Stimulated activated CD8-positive, alpha-beta memory T cell treated with anti-CD3 and anti-CD28 coated beads, Interleukin-7, amount 100 ng/mL, for 48 hours (primary cell): Measurements from ENCODE around the gene CNTN1.

Experiments
- DNase-seq, 2 donors: peaks; one replicate each; pipeline ENCODE4 v3.0.0-alpha.2; 2020; ENCODE audit warnings: low read depth in 1 of 2; ENCODE audit errors: extremely low read depth in 1 of 2

CNTN1 gene

DNA sequence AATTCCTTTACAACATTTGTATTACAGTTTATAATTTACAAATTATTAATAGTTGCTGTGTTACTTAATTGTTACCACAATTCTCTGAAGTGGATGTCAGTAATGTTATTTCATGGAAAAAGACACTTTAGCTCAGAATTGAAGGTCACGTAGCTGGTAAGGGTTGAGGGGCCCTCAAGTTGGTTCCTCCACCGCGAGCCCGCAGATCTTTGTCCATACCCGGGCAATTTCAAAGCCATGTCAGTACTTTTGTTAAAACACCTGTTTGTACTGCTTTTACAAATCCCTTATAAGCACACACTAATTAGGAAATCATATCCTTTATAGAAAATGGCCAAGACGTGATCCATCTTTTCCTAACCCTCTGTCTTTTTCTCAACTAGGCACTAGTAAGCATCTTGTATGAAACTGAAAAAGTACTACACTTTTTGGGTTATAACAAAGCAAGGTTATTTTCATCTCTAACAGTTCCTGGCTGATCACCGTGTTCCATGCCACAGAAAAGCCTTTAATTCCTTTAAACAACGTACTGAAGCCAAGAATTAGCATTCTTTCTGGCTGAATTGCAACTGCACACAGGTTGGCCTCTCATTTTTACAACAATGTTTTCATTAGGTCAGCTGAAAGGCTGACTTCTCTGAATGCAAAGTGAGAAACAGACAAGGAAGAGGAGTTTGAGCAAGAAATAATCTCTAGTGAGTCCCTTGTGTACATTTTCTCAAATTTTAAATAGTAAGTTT, 76.1 kb downstream of the CNTN1 start:
- no peak for DNase-seq

DNA sequence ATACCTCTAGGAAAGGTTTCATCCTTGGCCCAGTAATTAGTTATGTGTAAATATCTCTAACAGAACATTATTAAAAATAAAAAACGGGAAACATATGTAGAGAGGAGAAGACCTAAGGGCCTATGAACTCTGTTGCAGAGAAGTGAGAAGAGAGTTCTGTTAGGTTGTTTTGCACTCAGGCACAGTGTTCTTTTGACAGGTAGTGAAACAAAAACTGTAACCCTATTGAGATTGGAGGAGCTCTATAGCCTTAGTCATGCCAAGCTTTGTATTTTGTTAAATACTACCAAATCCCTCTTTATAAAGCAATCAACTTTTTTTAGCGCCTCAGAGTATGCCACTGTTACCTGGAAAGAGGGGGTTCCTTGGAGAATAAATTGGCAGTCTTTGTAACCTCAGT, 77.6 kb downstream of the CNTN1 start:
- no peak for DNase-seq

DNA sequence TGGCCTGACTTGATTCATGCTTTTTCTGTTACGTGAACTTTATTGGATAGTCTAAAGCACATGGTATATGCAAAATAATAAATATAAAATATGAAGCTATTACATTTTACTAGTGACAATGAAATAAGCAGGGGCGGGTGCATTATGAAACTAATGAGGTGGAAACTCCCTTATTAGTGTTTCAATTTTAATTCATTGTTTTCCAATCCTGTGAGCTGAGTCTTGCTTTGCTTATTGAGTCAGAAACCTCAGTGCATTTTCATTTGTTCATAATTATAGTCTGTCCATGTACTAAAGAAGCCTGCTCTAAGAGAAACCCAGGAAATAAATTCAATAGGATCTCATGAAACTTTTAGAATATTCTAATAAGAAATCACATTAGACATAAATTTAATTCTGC, 78.5 kb downstream of the CNTN1 start:
- DNase-seq: no peak

DNA sequence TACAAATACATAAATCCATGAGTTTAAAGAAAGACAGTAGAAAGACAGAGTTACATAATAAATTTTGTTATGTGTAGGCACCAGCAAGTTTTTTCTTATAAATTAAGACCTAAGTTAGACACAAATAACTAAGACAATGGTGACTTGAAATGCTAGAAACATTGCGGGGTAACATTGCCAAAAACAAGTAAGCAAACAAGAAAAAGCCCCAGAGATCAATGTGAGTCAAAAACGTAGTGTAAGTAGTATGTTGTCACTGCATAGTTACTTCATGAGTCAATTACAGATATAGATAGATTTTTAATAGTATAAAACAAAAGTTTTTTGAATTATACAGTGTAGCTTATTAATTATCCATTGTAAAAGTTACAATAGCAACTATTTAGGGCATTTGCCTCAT, 83.4 kb downstream of the CNTN1 start:
- no peak for DNase-seq

DNA sequence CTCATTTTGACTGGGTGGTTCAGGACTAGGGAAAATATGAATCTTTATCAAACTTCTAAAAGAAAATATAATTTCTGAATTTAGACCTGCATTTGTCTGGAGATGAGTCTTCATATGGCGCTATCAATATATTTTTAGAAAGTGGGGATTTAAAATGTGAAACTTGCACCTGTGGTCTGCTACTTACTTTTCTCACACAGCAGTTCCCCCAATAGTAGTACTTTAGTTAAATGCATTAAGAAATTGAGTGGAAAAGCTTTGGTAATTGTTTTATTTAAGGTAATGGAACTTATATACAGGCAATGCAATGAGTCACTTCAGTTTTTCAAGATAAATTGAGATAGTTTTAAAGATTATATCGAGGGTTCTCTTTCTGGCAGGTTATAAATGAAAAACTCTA, 91.9 kb downstream of the CNTN1 start:
- no peak for DNase-seq

DNA sequence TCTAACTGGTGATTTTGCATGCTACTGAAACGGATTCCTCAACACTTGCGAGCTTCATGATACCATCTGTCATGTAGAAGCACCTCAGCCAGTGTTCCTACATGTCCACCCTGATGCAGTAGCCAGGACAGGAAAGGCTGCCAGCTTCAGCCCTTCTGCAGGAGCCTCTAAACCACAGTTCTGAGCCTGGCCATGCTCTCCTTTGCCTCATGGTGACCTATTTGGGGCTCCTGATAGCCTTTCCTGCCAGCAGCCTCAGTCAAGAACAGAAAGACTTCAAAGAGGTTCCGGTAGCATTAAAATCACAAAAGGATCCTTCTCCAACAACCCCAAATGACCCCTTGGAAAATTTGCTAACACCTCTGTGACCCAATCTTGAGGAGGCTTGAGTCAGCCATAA, 96.0 kb downstream of the CNTN1 start:
- DNase-seq: no peak

DNA sequence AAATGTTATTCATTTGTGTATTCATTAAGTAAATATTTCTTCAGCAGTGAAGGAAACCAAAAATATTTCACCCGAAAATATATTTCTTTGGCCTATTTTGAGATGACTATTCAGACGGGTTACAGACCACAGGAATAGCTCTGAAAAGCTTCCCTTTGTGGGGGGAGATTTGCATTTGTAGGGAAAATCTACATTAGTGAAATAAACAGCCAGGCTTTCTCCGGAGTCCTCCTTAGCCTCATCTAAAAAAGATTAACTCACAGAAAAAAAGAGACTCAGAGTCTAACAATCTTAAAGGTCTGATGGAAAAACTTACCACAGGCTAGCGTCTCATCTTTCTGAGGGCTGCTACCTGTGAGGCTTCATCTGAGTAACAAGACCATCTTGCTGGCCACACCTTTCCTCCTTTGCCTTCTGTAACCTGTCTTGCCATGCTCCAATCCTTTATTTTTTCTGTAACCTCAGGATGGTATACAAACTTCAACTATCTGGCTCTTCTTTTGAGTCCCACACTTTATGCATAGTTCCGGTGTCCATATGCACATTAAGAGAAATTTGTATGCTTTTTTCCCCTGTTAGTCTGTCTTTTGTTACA, 100.7 kb downstream of the CNTN1 start:
- DNase-seq: no peak

DNA sequence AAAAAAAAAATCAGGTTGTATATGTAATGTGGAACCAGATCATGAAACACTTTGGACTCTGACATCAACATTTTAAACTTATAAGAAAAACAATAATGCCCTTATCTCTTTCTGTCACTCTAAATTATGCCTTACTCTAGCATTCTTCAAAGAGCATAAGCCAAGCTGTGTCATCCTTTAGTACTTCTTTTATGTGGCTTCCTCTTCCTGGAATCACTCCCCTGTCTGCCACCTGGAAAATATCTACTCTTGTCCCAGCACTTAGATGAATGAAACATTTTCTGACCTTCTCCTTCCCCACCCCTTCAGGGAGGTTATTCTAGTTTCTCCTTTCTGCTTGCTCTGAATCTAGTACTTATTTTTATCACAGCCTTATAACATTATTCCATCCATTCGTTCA, 101.2 kb downstream of the CNTN1 start:
- DNase-seq: no peak

DNA sequence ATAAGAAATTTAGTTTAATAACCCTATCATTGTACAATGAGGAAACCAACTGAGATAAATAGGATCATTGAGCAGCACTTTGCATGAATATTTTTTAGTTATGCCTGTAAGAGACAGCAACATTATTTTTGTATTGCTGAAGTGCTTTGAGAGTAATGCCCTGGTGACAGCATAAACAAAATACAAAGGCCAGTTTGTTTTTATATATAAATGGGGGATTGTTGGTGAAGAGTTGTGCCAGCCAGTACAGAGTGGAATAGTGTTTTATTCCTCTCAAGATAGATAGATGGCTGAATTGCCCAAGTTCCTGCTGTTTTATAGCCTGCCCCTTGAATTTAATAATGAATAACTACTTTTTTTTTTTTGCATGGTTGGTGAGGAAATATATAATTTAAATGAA, 101.8 kb downstream of the CNTN1 start:
- no peak for DNase-seq

DNA sequence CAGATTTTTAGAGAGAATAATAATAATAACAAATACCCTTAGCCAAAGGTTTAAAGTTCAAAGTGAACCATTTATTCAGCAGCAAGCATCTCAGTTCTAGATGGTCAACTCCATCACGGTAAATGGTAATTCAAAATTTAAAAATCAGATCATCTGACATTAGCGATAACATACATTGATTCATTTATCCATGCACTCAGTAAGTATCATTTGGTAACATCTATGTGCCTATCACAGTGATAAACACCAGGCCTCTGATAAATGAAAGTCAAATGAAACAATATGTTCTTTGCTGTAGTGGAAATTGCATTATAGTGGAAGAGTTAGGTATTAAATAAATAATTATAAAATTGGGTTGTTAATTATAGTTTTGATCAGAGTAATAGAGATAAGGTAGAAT, 108.8 kb downstream of the CNTN1 start:
- DNase-seq: no peak

DNA sequence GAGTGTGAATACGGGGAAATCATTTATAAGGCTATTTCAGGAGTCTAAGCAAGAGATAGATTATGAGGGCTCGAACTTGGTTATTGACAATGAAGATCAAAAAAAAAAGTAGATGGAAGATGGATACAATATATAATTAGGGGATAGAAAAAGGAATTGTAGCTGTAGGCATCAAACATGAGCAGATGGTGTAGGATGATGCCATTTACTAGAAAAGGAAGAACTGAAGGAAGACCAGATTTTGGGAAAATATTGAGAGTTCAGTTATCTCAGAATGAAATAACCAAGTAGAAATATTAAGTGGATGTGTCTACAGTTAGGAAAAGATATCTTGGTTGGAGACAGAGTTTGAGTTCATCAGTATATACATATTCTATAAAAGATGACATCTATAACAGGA, 109.6 kb downstream of the CNTN1 start:
- DNase-seq: no peak

DNA sequence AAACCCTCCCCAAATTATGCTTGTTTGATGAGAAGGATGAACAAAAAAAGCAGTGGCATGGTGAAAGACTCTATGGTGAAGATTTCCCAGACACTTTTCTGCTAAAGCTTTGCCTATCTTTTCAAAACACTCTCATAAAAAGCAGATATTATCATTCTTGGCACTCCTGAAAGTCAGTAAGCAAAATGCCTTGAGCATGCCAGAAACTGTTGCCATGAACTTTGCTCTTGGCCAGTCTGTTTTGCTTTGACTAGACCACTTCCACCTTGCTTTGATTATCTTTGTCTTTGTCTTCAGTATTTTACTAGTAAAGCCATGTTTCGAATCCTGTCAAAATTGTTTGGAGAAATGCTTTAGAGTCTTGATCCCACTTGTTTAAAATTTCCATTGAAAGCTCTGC, 110.4 kb downstream of the CNTN1 start:
- DNase-seq: no peak

DNA sequence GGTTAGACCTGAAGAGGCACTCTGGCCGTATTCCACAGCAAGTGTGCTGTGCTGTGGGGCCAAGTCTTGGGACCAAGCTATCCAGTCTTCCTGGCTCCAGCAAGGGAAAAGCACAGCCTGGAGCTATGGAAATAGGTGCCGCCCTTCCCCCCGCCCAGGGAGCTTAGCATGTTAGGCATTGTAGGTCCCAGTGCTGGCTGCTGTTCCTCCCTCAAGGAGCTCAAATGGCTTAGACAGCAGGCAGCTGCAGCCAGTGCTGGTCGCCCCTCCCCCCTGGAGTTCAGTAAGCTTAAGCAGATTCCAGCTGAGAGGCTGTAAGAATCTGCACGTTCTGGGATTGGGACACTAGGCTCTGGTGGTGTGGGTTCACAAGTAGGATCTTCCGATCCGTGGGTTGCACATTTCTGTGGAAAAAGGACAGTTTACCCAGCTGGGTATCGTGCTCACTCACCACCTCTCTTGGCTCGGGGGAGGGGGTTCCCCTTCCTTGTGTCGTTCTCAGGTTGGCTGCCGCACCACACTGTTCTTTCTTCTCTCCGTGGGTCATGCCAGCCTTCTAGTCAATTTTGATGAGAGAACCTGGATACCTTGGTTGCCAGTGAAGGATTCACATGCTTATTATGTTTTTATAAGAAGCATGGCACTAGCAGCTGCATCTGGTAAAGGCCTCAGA, 127.3 kb downstream of the CNTN1 start:
- DNase-seq: no peak

DNA sequence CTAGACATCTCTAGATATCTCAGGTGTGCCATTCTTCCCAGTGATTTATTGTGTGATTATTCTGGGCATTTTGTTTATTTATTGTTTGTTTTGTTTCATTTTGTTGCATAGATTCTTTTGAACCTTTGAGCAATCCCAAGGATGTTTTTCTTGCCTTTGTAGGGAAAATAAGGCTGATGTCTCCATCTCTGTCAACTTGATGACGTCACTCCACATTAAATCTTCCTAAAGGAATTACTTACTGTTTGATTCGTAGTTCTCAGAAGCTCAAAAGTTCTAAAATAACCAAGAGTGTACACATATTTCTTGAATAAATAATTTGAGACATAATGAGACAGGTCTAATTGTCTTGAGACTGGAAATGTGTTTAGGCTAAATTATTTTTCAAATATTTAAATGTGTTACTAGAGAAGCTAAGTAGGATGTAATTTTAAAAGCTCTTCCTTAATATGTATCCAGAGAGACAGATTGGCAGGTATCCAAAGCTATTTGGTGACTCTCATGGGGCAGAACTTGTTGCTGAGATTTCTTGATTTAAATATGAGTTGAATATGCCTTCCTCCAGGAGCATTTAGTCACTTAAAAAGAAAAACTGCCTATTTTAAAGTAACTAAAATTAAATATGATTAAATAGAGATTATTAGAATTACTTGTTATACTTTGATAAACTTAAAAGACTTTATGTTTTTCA, 128.7 kb downstream of the CNTN1 start:
- DNase-seq: no peak

DNA sequence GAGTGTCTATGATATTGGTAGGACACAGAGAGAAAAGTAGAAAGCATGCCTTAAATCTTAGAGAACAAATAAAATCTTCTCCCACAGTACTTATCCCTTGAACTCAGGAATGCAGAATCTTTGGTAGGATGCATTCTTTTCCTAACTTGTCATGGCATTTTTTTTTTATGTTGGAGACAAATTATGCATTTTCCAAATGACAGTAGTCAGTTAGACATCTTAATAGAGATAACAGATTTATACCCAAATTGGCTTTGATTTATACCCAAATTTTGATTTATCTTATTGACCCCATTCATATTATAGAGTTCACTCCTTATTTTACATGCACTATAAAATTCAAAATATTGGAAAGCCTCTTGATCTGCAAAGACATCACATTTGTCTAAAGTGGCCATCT, 132.9 kb downstream of the CNTN1 start:
- DNase-seq: no peak

DNA sequence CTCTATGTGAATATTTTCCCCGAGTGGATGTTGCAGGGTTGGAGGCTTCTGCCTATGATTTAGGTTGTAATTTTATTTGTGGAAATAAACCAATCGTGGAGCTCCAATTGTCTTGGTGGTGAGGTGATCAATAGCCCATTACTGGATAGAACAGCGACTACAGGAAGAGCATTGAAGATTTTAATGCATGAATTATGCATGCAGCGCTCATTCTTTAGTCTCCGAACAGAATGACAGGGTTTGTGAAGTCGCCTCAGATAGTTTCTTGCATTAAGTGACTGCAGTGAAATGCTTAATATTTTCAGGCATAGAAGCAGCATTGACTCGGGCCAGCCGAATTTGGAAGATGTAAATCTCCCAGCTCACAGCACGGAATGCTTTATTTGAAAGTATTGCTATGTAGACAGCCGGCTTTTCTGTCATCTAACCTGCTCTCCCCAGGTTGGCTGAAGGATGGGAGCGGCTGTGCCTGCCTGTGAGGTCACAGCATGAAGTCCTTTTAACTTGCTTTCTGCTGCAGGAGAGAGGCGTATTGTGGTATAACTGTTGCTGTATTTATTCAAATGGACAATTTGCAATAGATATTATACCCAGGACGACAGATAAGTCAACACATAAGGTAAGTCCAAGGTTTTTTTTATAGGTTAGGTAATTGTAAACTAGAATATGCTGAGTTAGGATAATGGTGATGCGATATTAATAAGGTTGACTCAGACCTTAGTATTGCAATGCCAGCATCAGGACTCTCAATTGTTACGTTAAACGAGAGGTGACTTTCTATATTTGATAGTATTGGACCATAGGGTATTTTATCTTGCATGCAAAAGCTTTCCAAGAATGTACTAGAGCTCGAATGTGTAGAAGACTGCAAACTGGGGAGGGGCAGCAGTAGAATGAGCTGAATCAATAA, 135.7 kb downstream of the CNTN1 start:
- no peak for DNase-seq

DNA sequence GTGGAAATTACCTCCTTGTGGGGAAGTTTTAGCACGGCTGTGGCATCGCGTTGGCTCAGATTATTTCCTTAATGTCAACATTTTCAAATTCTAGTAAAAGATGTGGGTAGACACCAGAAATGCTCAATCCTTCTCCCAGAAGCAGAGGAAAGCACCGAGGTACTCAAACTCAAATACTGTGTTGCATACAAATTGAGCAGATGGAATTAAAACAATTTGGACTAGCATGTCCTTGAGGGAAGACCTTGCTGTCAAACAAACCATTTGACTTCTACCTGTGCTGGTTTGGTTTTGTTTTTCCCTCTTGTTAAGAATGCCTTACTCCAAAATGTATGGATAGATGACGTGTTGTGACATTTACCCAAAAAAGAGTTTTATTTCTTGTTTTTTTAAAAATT, 136.4 kb downstream of the CNTN1 start:
- no peak for DNase-seq

DNA sequence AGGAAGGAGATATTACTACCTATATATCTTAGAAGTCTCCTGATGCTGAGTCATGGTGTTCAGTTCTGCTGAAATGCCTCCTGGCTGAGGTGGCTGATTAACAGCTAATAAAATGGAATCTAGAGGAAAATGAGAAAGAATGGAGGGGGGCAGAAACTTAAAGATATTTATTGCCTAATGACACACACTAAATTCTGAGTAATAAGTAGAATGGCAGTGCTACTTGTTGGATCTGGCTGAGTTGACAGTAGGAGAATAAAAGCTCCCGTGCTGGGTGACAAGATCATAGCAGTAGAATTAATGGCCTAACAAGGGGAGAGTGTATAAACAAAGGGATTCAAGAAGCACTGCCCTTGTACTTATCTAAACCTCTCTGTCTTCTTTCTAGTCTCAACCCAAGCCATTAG, 137.5 kb downstream of the CNTN1 start:
- no peak for DNase-seq

DNA sequence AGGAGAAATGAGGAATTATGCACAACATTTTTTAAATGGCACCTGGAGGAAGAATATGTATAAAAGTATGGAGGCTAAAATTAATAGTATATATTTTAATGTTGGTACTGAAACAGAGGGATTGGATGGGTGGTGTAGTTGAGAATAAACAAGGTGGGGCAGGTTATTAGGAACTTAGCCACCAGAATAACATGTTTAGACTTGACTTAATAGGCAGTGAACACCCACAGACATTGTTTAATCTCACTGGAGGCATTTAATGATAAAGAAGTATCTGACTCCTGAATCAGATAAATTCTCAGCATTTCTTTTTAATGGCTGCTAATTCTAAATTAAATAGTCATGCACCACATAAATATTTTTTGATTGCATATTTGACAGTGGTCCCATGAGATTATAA, 139.7 kb downstream of the CNTN1 start:
- DNase-seq: no peak

DNA sequence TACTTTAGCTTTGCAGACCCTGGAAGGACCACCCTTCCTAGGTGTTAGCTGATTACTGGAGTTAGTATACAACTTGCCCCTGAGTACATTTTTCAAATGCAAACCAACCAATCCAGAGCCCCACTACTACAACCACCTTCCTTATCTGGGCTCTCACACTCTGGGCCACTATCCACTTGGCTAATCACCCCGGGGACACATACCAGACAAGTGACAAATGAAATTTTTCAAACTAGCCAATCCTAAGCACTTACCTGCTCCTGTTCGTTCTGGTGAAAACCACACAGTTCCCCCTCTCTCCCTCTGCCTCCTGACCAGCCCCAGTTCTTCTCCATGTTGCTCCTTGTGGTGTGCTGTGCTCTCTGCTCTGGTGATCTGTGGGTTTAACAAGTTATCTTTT, 140.4 kb downstream of the CNTN1 start:
- DNase-seq: no peak

DNA sequence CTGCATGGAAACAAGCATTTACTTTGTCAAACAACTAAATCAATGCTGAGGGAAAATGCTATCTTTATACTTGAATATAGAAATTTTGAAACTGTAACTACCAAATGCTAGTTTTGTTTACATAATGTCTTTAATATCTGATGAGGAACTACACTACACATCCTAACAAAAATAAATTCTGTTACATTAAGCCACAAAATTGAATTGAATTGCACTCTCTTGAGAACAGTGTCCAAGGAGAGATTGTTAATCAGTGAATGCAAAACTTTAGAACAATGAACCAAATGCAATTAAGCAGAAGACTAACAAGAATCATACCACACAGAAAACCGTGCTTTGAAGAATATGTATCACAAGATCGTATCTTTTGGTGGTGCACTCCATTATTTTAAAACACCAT, 141.6 kb downstream of the CNTN1 start:
- DNase-seq: no peak
